CD14-positive monocyte (primary cell): ENCODE results near the gene PPFIBP1. TPM values are rescaled to one million over a fixed set of nuclear protein-coding genes. Genes with fewer than 3 reads are reported as not detected.

Experiments
- DNase-seq, 3 donors: peaks; one replicate each; pipeline ENCODE4 v3.0.0-alpha.2; 2011 to 2022
- H2AFZ ChIP-seq: 2 replicates; pipeline ENCODE4 v1.6.0; 2012; ENCODE audit warnings: mild to moderate bottlenecking, low read depth, low read length, inconsistent platforms; ENCODE audit not compliant: insufficient read depth, poor library complexity, severe bottlenecking
- H3K27ac ChIP-seq, 2 donors: 1 replicate in 1 of 2; 2 replicates in 1 of 2; pipeline ENCODE4 v1.5.1; 2012 to 2013; ENCODE audit warnings: low read length in 2 of 2, control low read depth in 1 of 2, inconsistent platforms in 1 of 2, low read depth in 1 of 2, mild to moderate bottlenecking in 1 of 2
- H3K27me3 ChIP-seq, 2 donors: one replicate each; pipeline versions ENCODE4 v1.6.0 to v1.6.1; 2011 to 2013; ENCODE audit warnings: low read length in 2 of 2; ENCODE audit not compliant: control insufficient read depth in 2 of 2, insufficient read depth in 2 of 2
- H3K36me3 ChIP-seq, 2 donors: replicated peaks in 1 of 2; 1 replicate in 1 of 2; 2 replicates in 1 of 2; pipeline versions ENCODE4 v1.5.1 to v1.6.1; 2012 to 2013; ENCODE audit warnings: low read length in 2 of 2, control low read depth in 1 of 2, inconsistent platforms in 1 of 2, mild to moderate bottlenecking in 1 of 2; ENCODE audit not compliant: insufficient read depth in 2 of 2, control insufficient read depth in 1 of 2
- H3K4me1 ChIP-seq, 2 donors: 1 replicate in 1 of 2; 2 replicates in 1 of 2; pipeline versions ENCODE4 v1.5.1 to v1.6.1; 2012 to 2013; ENCODE audit warnings: low read length in 2 of 2, control low read depth in 1 of 2, inconsistent platforms in 1 of 2, mild to moderate bottlenecking in 1 of 2, moderate library complexity in 1 of 2; ENCODE audit not compliant: insufficient read depth in 2 of 2, control insufficient read depth in 1 of 2
- H3K4me2 ChIP-seq: replicated peaks from 2 replicates; pipeline ENCODE3; 2012; ENCODE audit warnings: low read length, moderate library complexity, mild to moderate bottlenecking; ENCODE audit not compliant: poor library complexity, severe bottlenecking; ENCODE audit errors: extremely low read depth
- H3K4me3 ChIP-seq, 3 experiments: fragments of 200-600 bp in 1 of 3; sonication (generic) in 1 of 3; replicated peaks in 1 of 3; 1 replicate in 2 of 3; 2 replicates in 1 of 3; pipeline ENCODE4 v1.5.1; 2011 to 2013; ENCODE audit warnings: low read length in 3 of 3, mild to moderate bottlenecking in 3 of 3, control low read depth in 2 of 3, low read depth in 2 of 3, inconsistent platforms in 1 of 3, moderate library complexity in 1 of 3
- H3K79me2 ChIP-seq: 2 replicates; pipeline ENCODE4 v1.6.0; 2012; ENCODE audit warnings: mild to moderate bottlenecking, control low read depth, inconsistent platforms, low read length, moderate library complexity; ENCODE audit not compliant: insufficient read depth
- H3K9ac ChIP-seq: 2 replicates; pipeline ENCODE4 v1.6.0; 2017; ENCODE audit warnings: low read length, mild to moderate bottlenecking; ENCODE audit not compliant: insufficient read depth, poor library complexity, severe bottlenecking
- H3K9me3 ChIP-seq, 2 donors: replicated peaks in 1 of 2; 1 replicate in 1 of 2; 2 replicates in 1 of 2; pipeline versions ENCODE4 v1.5.1 to v1.6.1; 2012 to 2013; ENCODE audit warnings: low read length in 2 of 2, control low read depth in 1 of 2; ENCODE audit not compliant: control insufficient read depth in 1 of 2, insufficient read depth in 1 of 2
- H4K20me1 ChIP-seq: 2 replicates; pipeline ENCODE4 v1.6.0; 2012; ENCODE audit warnings: mild to moderate bottlenecking, low read length, control low read depth, moderate library complexity; ENCODE audit not compliant: insufficient read depth
- H3K27ac Mint-ChIP-seq, 7 donors: one replicate each; pipeline ENCODE4 v1.8.0; 2020; ENCODE audit warnings: mild to moderate bottlenecking in 7 of 7, mixed read lengths in 7 of 7, moderate library complexity in 6 of 7, inconsistent platforms in 2 of 7
- H3K27me3 Mint-ChIP-seq, 3 donors: one replicate each; pipeline ENCODE4 v1.8.0; 2021 to 2022; ENCODE audit warnings: low read depth in 3 of 3, mild to moderate bottlenecking in 3 of 3, mixed read lengths in 3 of 3, moderate library complexity in 3 of 3, inconsistent platforms in 1 of 3
- H3K36me3 Mint-ChIP-seq, 2 donors: one replicate each; pipeline ENCODE4 v1.8.0; 2020; ENCODE audit warnings: mixed read lengths in 2 of 2, inconsistent platforms in 1 of 2, mild to moderate bottlenecking in 1 of 2
- H3K4me1 Mint-ChIP-seq: one replicate; pipeline ENCODE4 v1.8.0; 2020; ENCODE audit warnings: mild to moderate bottlenecking, mixed read lengths
- H3K4me3 Mint-ChIP-seq, 2 donors: one replicate each; pipeline ENCODE4 v1.8.0; 2020; ENCODE audit warnings: mild to moderate bottlenecking in 2 of 2, mixed read lengths in 2 of 2, moderate library complexity in 1 of 2
- H3K9me3 Mint-ChIP-seq, 7 donors: one replicate each; pipeline ENCODE4 v1.8.0; 2020 to 2022; ENCODE audit warnings: mixed read lengths in 7 of 7, mild to moderate bottlenecking in 6 of 7, moderate library complexity in 6 of 7, inconsistent platforms in 2 of 7
- CTCF ChIP-seq: fragments of 200-600 bp; IDR thresholded peaks from one replicate; pipeline ENCODE4 v1.8.0; 2022; ENCODE audit warnings: antibody characterized with exemption, mild to moderate bottlenecking
- WGBS: methylation state at CpG from one replicate; pipeline ENCODE4 v1.1.5; 2013; ENCODE audit warnings: missing lambda C conversion rate; ENCODE audit not compliant: insufficient coverage; 5-methylcytosine and 5-hydroxymethylcytosine counted together
- intact Hi-C, 2 donors: fragments of 100-400 bp; cut with micrococcal nuclease; formaldehyde crosslinking; loops; one replicate each; pipeline versions ENCODE4 v1.15.0 to v1.15.1; 2023
- polyA plus RNA-seq, 3 donors: library from polyadenylated mRNA; depleted of rRNA in 1 of 3; unstranded in 2 of 3; stranded (reverse) in 1 of 3; fragments of 300-500 nt in 2 of 3; fragments of >200 nt in 1 of 3; fragmentation: Illumina TruSeq in 2 of 3; gene quantifications; 1 replicate in 2 of 3; 2 replicates in 1 of 3; pipeline ENCODE4 v1.2.3, GENCODE V29; 2012 to 2021

Gene PPFIBP1
- polyA plus RNA-seq, 3 donors: 0.25 to 0.79 (median 0.53) TPM

- no peaks in the 10 kb centered on the region for H3K36me3 Mint-ChIP-seq
- H3K27me3 Mint-ChIP-seq: peaks cover 0 to 6% (median 2%) of the 10 kb centered on the region in 3 donors
- Histone ChIP-seq H3K27ac (no peak overlapping the region), H3K9me3 (no peaks in the 10 kb centered on the region), H3K9ac (no peak overlapping the region), H3K79me2 (no peaks in the 10 kb centered on the region), H3K36me3 (no peaks in the 10 kb centered on the region), H4K20me1 (no peaks in the 10 kb centered on the region), H3K4me3 (no peak overlapping the region), H3K27me3 (no peaks in the 10 kb centered on the region), H2AFZ (no peak overlapping the region), H3K4me1 (no peaks in the 10 kb centered on the region), H3K4me2 (no peak overlapping the region)
- no peak overlapping the region for H3K4me3 Mint-ChIP-seq
- WGBS: 97% methylated on average over 3 of the region's 6 CpGs
- no peaks in the 10 kb centered on the region for H3K9me3 Mint-ChIP-seq
- H3K4me1 Mint-ChIP-seq: no peaks in the 10 kb centered on the region
- TF ChIP-seq CTCF: no peak
- intact Hi-C loops: no loop called here
- H3K27ac Mint-ChIP-seq: peak overlapping the region in 2 of 7 donors; percentile 13
- DNase-seq: no peak
Measured at GRCh38 chr12:27561535-27562350, 37.7 kb downstream of the PPFIBP1 start.

GRCh38 chr12:27564612-27565213 is 40.7 kb downstream of the PPFIBP1 start:
- Histone ChIP-seq H3K36me3 (no peaks in the 10 kb centered on the region), H3K4me1 (no peaks in the 10 kb centered on the region), H3K9me3 (no peaks in the 10 kb centered on the region), H3K4me2 (no peak overlapping the region), H3K27me3 (no peaks in the 10 kb centered on the region), H2AFZ (no peak overlapping the region), H3K4me3 (no peak overlapping the region), H4K20me1 (no peaks in the 10 kb centered on the region), H3K79me2 (no peaks in the 10 kb centered on the region), H3K9ac (no peak overlapping the region), H3K27ac (no peak overlapping the region)
- no peak overlapping the region for H3K4me3 Mint-ChIP-seq
- no peaks in the 10 kb centered on the region for H3K9me3 Mint-ChIP-seq
- H3K4me1 Mint-ChIP-seq: no peaks in the 10 kb centered on the region
- no peak for TF ChIP-seq CTCF
- peaks cover 0 to 3% (median 2%) of the 10 kb centered on the region in 3 donors for H3K27me3 Mint-ChIP-seq
- 80% methylated on average over 8 of the region's 9 CpGs for WGBS
- H3K36me3 Mint-ChIP-seq: no peaks in the 10 kb centered on the region
- intact Hi-C loops: no loop called here
- no peak for DNase-seq
- H3K27ac Mint-ChIP-seq: no peak overlapping the region
